ENCODE data around the gene CIB2. TPM values are rescaled to one million over a fixed set of nuclear protein-coding genes. Genes with fewer than 3 reads are reported as not detected.

CIB2 gene
- total RNA-seq, 2 experiments from 2014 or later = 0.82 to 1.7 TPM

- H3K27ac Mint-ChIP-seq = no peak overlapping the region
- no peak overlapping the region for H3K4me3 Mint-ChIP-seq
These were observed 22.8 kb downstream of the CIB2 start for GRCh38 chr15:78108300-78109084.

GRCh38 chr15:78107471-78107870, 23.8 kb downstream of the CIB2 start:
- intact Hi-C loops (cut with DNase I, micrococcal nuclease) = no loop called here
- ChIA-PET POLR2A (interaction anchor here (1.1 to 1.4 kb wide), 4 partner anchors 42 to 148 kb away, joined by 3 to 7 read pairs (median 4); no protein-coding TSS in a partner anchor), CTCF (interaction anchor here (0.7 to 2.8 kb wide), 23 partner anchors 9 to 197 kb away, joined by 3 to 57 read pairs (median 6); partner anchors contain the start of genes CIB2 and TBC1D2B)
- Histone ChIP-seq H3K4me1 (ENCODE audit: insufficient read depth, low read length) (peaks cover 47% of the 10 kb centered on the region), H3K27ac (ENCODE audit: low read depth in 1 of 2, low read length in 2 of 2) (no peak overlapping the region), H3K36me3 (ENCODE audit: insufficient read depth, low read length) (no peaks in the 10 kb centered on the region), H3K4me3 (ENCODE audit: low read length) (no peak overlapping the region), H3K9me3 (ENCODE audit: control insufficient read depth in 1 of 2, insufficient read depth in 1 of 2, low read length in 2 of 2) (no peaks in the 10 kb centered on the region), H3K27me3 (ENCODE audit: control insufficient read depth in 1 of 2, insufficient read depth in 2 of 2, low read length in 2 of 2) (no peaks in the 10 kb centered on the region)
- Mint-ChIP-seq H3K27me3 (no peaks in the 10 kb centered on the region), H3K4me3 (no peak overlapping the region), H3K9me3 (no peaks in the 10 kb centered on the region), H3K36me3 (ENCODE audit: low read depth) (no peaks in the 10 kb centered on the region), H3K27ac (no peak overlapping the region), H3K4me1 (ENCODE audit: low read depth) (peaks cover 46% of the 10 kb centered on the region)
- ATAC-seq (ENCODE audit: poor library complexity) = no peak
- TF ChIP-seq CTCF (IDR thresholded peaks at IDR 0.05) = no peak
- DNase-seq = no peak

More at GRCh38 chr15:78108300-78109084, 22.8 kb downstream of the CIB2 start:
- CTCF ChIA-PET = interaction anchor here (0.6 to 2.8 kb wide), 48 partner anchors 10 to 362 kb away, joined by 3 to 57 read pairs (median 5); partner anchors contain the start of genes CIB2, SKIC8 and TBC1D2B
- Mint-ChIP-seq H3K36me3 (ENCODE audit: low read depth) (no peaks in the 10 kb centered on the region), H3K4me1 (ENCODE audit: low read depth) (peaks cover 35% of the 10 kb centered on the region), H3K9me3 (no peaks in the 10 kb centered on the region), H3K27me3 (no peaks in the 10 kb centered on the region)
- ATAC-seq (ENCODE audit: poor library complexity) = peak; percentile 86
- Histone ChIP-seq H3K36me3 (ENCODE audit: insufficient read depth, low read length) (no peaks in the 10 kb centered on the region), H3K27me3 (ENCODE audit: control insufficient read depth in 1 of 2, insufficient read depth in 2 of 2, low read length in 2 of 2) (no peaks in the 10 kb centered on the region), H3K4me1 (ENCODE audit: insufficient read depth, low read length) (peaks cover 37% of the 10 kb centered on the region), H3K27ac (ENCODE audit: low read depth in 1 of 2, low read length in 2 of 2) (no peak overlapping the region), H3K9me3 (ENCODE audit: control insufficient read depth in 1 of 2, insufficient read depth in 1 of 2, low read length in 2 of 2) (no peaks in the 10 kb centered on the region), H3K4me3 (ENCODE audit: low read length) (no peak overlapping the region)
- peak; percentile 88 for TF ChIP-seq CTCF (IDR thresholded peaks at IDR 0.05)
- intact Hi-C loops (cut with DNase I, micrococcal nuclease) = loop anchor here (1.0 kb wide), 5 partner anchors 108 to 149 kb away; no protein-coding TSS in a partner anchor
- POLR2A ChIA-PET = interaction anchor here (0.6 to 1.4 kb wide), 10 partner anchors 36 to 149 kb away, joined by 3 to 10 read pairs (median 4); no protein-coding TSS in a partner anchor
- peak; percentile 78 to 94 (median 83) for DNase-seq

GRCh38 chr15:78105476-78106241, 25.6 kb downstream of the CIB2 start:
- Histone ChIP-seq H3K27ac (ENCODE audit: low read depth in 1 of 2, low read length in 2 of 2) (no peak overlapping the region), H3K36me3 (ENCODE audit: insufficient read depth, low read length) (no peaks in the 10 kb centered on the region), H3K9me3 (ENCODE audit: control insufficient read depth in 1 of 2, insufficient read depth in 1 of 2, low read length in 2 of 2) (no peaks in the 10 kb centered on the region), H3K4me1 (ENCODE audit: insufficient read depth, low read length) (peaks cover 51% of the 10 kb centered on the region), H3K27me3 (ENCODE audit: control insufficient read depth in 1 of 2, insufficient read depth in 2 of 2, low read length in 2 of 2) (no peaks in the 10 kb centered on the region), H3K4me3 (ENCODE audit: low read length) (no peak overlapping the region)
- Mint-ChIP-seq H3K4me1 (ENCODE audit: low read depth) (peaks cover 47% of the 10 kb centered on the region), H3K4me3 (no peak overlapping the region), H3K36me3 (ENCODE audit: low read depth) (no peaks in the 10 kb centered on the region), H3K27ac (peak overlapping the region; percentile 58), H3K27me3 (no peaks in the 10 kb centered on the region), H3K9me3 (no peaks in the 10 kb centered on the region)
- DNase-seq (peak in 2 of 14 experiments; percentile 26 to 38), ATAC-seq (ENCODE audit: poor library complexity) (no peak)
- TF ChIP-seq CTCF (IDR thresholded peaks at IDR 0.05) = no peak
- intact Hi-C loops (cut with DNase I, micrococcal nuclease) = loop anchor here in 1 of 2 experiments (2.0 kb wide), 1 partner anchor 71 kb away; no protein-coding TSS in a partner anchor
- ChIA-PET CTCF (interaction anchor here (2.2 kb wide), 1 partner anchor 106 kb away, joined by 6 read pairs; no protein-coding TSS in a partner anchor), POLR2A (interaction anchor here (1.1 kb wide), 1 partner anchor 28 kb away, joined by 3 read pairs; the partner anchor contains the start of gene TBC1D2B)
